NT2/D1 (cell line): ENCODE measurements around the gene ZCCHC12.

ENCODE experiments used
- DNase-seq: peaks from one replicate; pipeline ENCODE4 v3.0.0-alpha.2; 2011; ENCODE audit warnings: low read depth, low spot score
- H3K27me3 ChIP-seq: 2 replicates; pipeline ENCODE4 v1.6.0; 2011; ENCODE audit warnings: mild to moderate bottlenecking; ENCODE audit not compliant: insufficient read length, insufficient read depth
- H3K36me3 ChIP-seq: 2 replicates; pipeline ENCODE4 v1.6.1; 2011; ENCODE audit warnings: mild to moderate bottlenecking, low read length, mixed read lengths; ENCODE audit not compliant: insufficient read depth, insufficient read length
- H3K4me1 ChIP-seq: 2 replicates; pipeline ENCODE4 v1.5.1; 2011; ENCODE audit not compliant: insufficient read depth, insufficient read length
- H3K4me3 ChIP-seq: 2 replicates; pipeline ENCODE4 v1.5.1; 2011; ENCODE audit warnings: low read depth; ENCODE audit not compliant: insufficient read length
- H3K9ac ChIP-seq: 2 replicates; pipeline ENCODE4 v1.6.0; 2011; ENCODE audit warnings: low read depth; ENCODE audit not compliant: insufficient read length
- H3K9me3 ChIP-seq: 2 replicates; pipeline ENCODE4 v1.5.1; 2011; ENCODE audit warnings: mild to moderate bottlenecking, low read length; ENCODE audit not compliant: insufficient read depth
- SUZ12 ChIP-seq: IDR thresholded peaks from 2 replicates; pipeline ENCODE4 v1.6.1; 2011; ENCODE audit not compliant: insufficient read length, insufficient read depth; ENCODE audit errors: extremely low read depth
- YY1 ChIP-seq: IDR thresholded peaks from 2 replicates; pipeline ENCODE4 v1.6.1; 2011; ENCODE audit not compliant: insufficient read length, insufficient read depth
- ZNF274 ChIP-seq: IDR thresholded peaks from 2 replicates; pipeline ENCODE4 v1.6.1; 2011; ENCODE audit warnings: mild to moderate bottlenecking, low read depth, low read length

Gene ZCCHC12

GRCh38 chrX:118823263-118824172 is at the start of gene ZCCHC12:
ZCCHC12 (plus strand) TSS chrX:118823824; CDS start chrX:118825245, 1,421 bp downstream.
- peak within 1 kb of the TSS; percentile 62 for H3K9ac ChIP-seq
- no peak for TF ChIP-seq YY1
- TF ChIP-seq SUZ12, result no peak
- no peak for TF ChIP-seq ZNF274
- peak; percentile 84 for DNase-seq
- H3K9me3 ChIP-seq, result peaks cover 8% of the 10 kb centered on the region
- H3K4me3 ChIP-seq, result peak within 1 kb of the TSS; percentile 58
- H3K36me3 ChIP-seq, result no peaks in the 10 kb centered on the region
- peaks cover 62% of the 10 kb centered on the region for H3K27me3 ChIP-seq
- peaks cover 9% of the 10 kb centered on the region for H3K4me1 ChIP-seq

GRCh38 chrX:118779581-118779980 is 44.0 kb upstream of the ZCCHC12 start:
- TF ChIP-seq SUZ12, result no peak
- no peak for TF ChIP-seq YY1
- no peak for TF ChIP-seq ZNF274
- H3K4me1 ChIP-seq, result no peaks in the 10 kb centered on the region
- H3K9ac ChIP-seq, result no peak overlapping the region
- H3K4me3 ChIP-seq, result no peak overlapping the region
- no peaks in the 10 kb centered on the region for H3K36me3 ChIP-seq
- H3K9me3 ChIP-seq, result no peaks in the 10 kb centered on the region
- DNase-seq, result no peak
- no peaks in the 10 kb centered on the region for H3K27me3 ChIP-seq

- no peak for DNase-seq
- TF ChIP-seq SUZ12 (no peak), ZNF274 (no peak), YY1 (no peak)
- Histone ChIP-seq H3K4me3 (no peak overlapping the region), H3K4me1 (no peaks in the 10 kb centered on the region), H3K27me3 (no peaks in the 10 kb centered on the region), H3K36me3 (no peaks in the 10 kb centered on the region), H3K9ac (no peak overlapping the region), H3K9me3 (no peaks in the 10 kb centered on the region)
These were observed 43.1 kb upstream of the ZCCHC12 start for GRCh38 chrX:118780509-118780908.

GRCh38 chrX:118780911-118781310 is 42.7 kb upstream of the ZCCHC12 start:
- no peaks in the 10 kb centered on the region for H3K27me3 ChIP-seq
- H3K4me1 ChIP-seq, result no peaks in the 10 kb centered on the region
- no peaks in the 10 kb centered on the region for H3K36me3 ChIP-seq
- no peak overlapping the region for H3K9ac ChIP-seq
- no peaks in the 10 kb centered on the region for H3K9me3 ChIP-seq
- no peak overlapping the region for H3K4me3 ChIP-seq
- DNase-seq, result no peak
- no peak for TF ChIP-seq SUZ12
- no peak for TF ChIP-seq ZNF274
- no peak for TF ChIP-seq YY1

GRCh38 chrX:118795528-118796280 is 27.9 kb upstream of the ZCCHC12 start:
- Histone ChIP-seq H3K9ac (no peak overlapping the region), H3K4me1 (no peaks in the 10 kb centered on the region), H3K9me3 (no peaks in the 10 kb centered on the region), H3K27me3 (no peaks in the 10 kb centered on the region), H3K4me3 (no peak overlapping the region), H3K36me3 (no peaks in the 10 kb centered on the region)
- TF ChIP-seq ZNF274 (no peak), YY1 (no peak), SUZ12 (no peak)
- no peak for DNase-seq

- no peak for DNase-seq
- H3K9me3 ChIP-seq, result peaks cover 12% of the 10 kb centered on the region
- TF ChIP-seq SUZ12, result no peak
- TF ChIP-seq ZNF274, result no peak
- no peak for TF ChIP-seq YY1
These were observed 20.8 kb upstream of the ZCCHC12 start for GRCh38 chrX:118802857-118803256.

More at GRCh38 chrX:118802857-118803256, 20.8 kb upstream of the ZCCHC12 start:
- no peaks in the 10 kb centered on the region for H3K36me3 ChIP-seq
- H3K27me3 ChIP-seq, result no peaks in the 10 kb centered on the region
- no peak overlapping the region for H3K4me3 ChIP-seq
- no peaks in the 10 kb centered on the region for H3K4me1 ChIP-seq
- H3K9ac ChIP-seq, result no peak overlapping the region
